GM10248 (cell line): ENCODE results near the gene CATSPERE.
A peak's percentile ranks its signal among the peaks of the same experiment; 100 is the strongest.

Experiments used
- CTCF ChIA-PET: fragments of 300-600 bp; sonication (Branson Sonifier 250); formaldehyde crosslinking; extraction: SDS; loops from one replicate; lab custom pipeline; 2021; ENCODE audit warnings: antibody characterized with exemption; lab: Yijun Ruan, JAX
- POLR2A ChIA-PET: fragments of 350-650 bp; sonication (Branson Sonifier 250); formaldehyde crosslinking; extraction: SDS; loops from one replicate; lab custom pipeline; 2020; ENCODE audit warnings: antibody characterized with exemption; lab: Yijun Ruan, JAX
- DNase-seq: peaks from one replicate; pipeline ENCODE4 v3.0.0; 2012; ENCODE audit errors: extremely low spot score
- CTCF ChIP-seq: IDR thresholded peaks from 2 replicates; pipeline ENCODE4 v1.5.1; 2012; ENCODE audit warnings: mild to moderate bottlenecking, low read depth; ENCODE audit errors: extremely low read depth, missing control alignments, control extremely low read depth

CATSPERE gene

GRCh38 chr1:244451951-244452795, 8.9 kb upstream of the CATSPERE start:
- TF ChIP-seq CTCF = peak; percentile 61
- POLR2A ChIA-PET = no interaction called here
- CTCF ChIA-PET = no interaction called here
- DNase-seq = peak; percentile 97

- ChIA-PET CTCF (no interaction called here), POLR2A (no interaction called here)
- TF ChIP-seq CTCF = no peak
- no peak for DNase-seq
Observed at GRCh38 chr1:244454412-244454811, 6.7 kb upstream of the CATSPERE start.

- TF ChIP-seq CTCF = no peak
- ChIA-PET POLR2A (interaction anchor here (0.6 kb wide), 2 partner anchors 513 to 1394 kb away, joined by 3 to 4 read pairs; a partner anchor contains a TSS), CTCF (no interaction called here)
- DNase-seq = no peak
Observed at GRCh38 chr1:244456586-244456985, 4.5 kb upstream of the CATSPERE start.

- CTCF ChIA-PET = interaction anchor here (1.0 kb wide), 1 partner anchor 28 kb away, joined by 4 read pairs; no protein-coding TSS in a partner anchor
- POLR2A ChIA-PET = no interaction called here
- DNase-seq = no peak
- no peak for TF ChIP-seq CTCF
Observed at GRCh38 chr1:244458781-244459180, 2.3 kb upstream of the CATSPERE start.

- POLR2A ChIA-PET = no interaction called here
- no peak for TF ChIP-seq CTCF
- no peak for DNase-seq
- CTCF ChIA-PET = no interaction called here
Observed at GRCh38 chr1:244460197-244460596, 876 bp upstream of the CATSPERE start.

GRCh38 chr1:244466724-244467123, 5.7 kb downstream of the CATSPERE start:
- ChIA-PET POLR2A (no interaction called here), CTCF (no interaction called here)
- no peak for TF ChIP-seq CTCF
- DNase-seq = no peak
